Measurements from ENCODE around the gene ZPBP. TPM values are rescaled to one million over a fixed set of nuclear protein-coding genes. Genes with fewer than 3 reads are reported as not detected.

The ZPBP gene, protein sequence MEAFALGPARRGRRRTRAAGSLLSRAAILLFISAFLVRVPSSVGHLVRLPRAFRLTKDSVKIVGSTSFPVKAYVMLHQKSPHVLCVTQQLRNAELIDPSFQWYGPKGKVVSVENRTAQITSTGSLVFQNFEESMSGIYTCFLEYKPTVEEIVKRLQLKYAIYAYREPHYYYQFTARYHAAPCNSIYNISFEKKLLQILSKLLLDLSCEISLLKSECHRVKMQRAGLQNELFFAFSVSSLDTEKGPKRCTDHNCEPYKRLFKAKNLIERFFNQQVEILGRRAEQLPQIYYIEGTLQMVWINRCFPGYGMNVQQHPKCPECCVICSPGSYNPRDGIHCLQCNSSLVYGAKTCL
- not detected in 2 replicates for total RNA-seq (2014; rRNA removed; shearing (Covaris generic))

DNA sequence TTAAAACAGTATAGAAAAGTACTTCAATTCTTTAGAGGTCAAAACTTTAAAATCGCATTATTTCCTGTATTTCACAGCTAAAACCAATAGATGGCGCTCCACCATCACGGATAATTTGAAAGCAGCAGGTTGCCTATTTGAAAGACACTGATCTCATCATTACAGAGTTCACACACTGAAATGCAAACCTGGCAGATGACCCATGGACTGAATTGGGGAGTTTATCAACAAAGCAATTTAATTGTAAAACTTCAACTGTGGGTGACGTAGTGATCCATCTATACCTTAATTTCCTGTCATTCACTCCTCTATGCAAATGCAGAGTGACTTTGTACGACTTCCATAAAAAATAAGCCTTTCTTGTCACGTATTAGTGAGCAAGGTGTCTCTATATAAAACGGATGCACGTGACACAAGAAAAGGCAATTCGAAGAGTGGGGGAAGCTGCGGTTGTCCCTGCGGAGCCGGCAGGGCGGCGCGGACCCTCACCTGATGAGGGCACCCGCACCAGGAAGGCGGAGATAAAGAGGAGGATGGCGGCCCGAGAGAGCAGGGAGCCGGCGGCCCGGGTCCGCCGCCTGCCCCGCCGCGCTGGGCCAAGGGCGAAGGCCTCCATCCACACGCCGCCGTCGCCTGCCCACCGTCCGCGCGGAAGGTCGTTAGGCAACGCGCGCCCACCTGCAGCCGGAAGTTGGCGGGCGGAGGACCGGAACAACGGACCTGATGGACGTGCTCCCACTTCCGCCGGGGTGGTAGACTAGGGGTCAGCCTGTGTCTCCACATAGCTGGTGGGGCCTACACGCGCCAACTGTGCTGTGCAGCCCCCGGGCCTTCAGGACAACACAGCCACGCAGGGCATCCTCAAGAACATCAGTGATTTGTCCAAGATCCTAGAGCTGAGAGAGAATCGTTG lies at the start of gene ZPBP:
ZPBP (minus strand) TSS at position 668 of the 913 bp plus-strand sequence; CDS start at position 616, 52 bp downstream.
- peak; percentile 42 for DNase-seq (ENCODE audit: low spot score)

DNA sequence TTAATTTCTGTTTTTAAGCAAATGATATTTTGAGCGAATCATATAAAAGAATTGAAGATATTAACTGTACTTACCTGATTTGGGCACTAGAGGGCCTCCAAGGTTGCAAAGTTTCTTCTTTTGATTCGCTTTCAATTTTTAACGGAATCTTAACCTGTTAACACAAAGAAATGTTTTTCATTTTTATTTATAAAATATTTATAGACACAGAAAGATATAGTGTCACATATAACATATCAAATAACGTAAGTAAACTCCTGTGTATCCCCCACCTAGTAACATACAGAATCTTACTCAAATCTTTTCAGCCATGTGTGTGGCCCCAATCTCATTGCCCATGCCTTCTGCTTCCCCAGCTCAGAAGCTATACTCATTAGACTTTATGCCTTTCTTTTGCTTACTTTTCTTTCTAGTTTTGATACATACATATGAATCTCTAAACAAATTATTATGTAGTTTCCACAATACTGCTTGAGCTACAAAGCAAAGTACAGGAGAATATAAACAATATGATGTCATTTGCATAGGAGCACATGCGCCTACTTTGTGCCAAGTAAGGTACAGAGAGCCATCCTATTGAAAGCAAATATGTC lies 49.5 kb upstream of the ZPBP start:
- DNase-seq (ENCODE audit: low spot score): no peak

DNA sequence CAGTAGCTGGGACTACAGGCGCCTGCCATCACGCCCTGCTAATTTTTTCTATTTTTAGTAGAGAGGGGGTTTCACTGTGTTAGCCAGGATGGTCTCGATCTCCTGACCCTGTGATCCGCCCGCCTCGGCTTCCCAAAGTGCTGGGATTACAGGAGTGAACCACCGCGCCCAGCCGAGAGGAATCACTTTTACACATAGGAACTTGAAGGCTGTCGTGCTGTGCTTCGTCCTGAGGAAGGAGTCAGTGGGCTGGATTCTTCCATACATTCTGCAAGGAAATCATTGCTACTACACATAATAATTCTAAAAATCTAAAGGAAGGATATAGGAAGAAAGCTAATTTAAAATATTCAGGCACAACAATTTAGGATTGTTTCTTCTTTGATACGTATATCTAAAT lies 48.8 kb upstream of the ZPBP start:
- no peak for DNase-seq (ENCODE audit: low spot score)

- DNase-seq (ENCODE audit: low spot score): no peak
Measured at GRCh38 chr7:50141131-50141530, 48.1 kb upstream of the ZPBP start.

- no peak for DNase-seq (ENCODE audit: low spot score)
Measured at GRCh38 chr7:50140688-50141087, 47.6 kb upstream of the ZPBP start.

GRCh38 chr7:50138101-50138500 lies 45.1 kb upstream of the ZPBP start:
- DNase-seq (ENCODE audit: low spot score): no peak

DNA sequence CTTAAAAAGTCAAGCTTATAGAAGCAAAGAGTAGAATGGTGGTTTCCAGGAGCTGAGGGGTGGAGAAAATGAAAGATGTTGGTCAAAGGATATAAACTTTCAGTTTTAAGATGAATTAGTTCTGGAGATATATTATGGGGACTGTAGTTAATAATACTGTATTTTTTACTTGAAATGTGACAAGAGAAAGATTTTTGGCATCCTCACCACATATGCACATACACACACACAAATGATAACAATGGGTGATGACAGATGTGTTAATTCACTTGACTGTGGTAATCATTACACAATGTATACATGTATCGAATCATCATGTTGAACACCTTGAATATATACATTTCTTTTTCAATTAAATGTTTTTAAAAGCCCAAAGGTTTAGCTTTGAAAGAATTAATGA lies 32.7 kb upstream of the ZPBP start:
- DNase-seq (ENCODE audit: low spot score): no peak

DNA sequence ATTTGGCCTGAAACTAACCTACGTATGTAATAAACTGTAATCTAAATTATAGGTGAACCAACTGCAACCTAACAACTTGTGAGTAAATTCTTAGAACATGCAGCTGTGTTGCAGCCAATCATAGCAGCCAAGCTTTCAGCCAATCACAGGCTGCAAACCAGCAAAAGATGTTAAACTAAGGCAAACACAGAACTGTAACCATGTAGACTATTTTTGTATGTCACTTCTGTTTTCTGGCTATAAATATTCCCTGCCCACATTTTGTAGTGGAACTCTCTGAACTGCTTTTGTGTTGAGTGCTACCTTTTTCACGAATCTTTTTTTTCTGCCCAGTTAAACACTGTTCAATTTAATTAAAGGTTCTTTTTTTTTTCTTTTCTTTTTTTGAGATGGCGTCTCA lies 28.2 kb upstream of the ZPBP start:
- DNase-seq (ENCODE audit: low spot score): no peak

DNA sequence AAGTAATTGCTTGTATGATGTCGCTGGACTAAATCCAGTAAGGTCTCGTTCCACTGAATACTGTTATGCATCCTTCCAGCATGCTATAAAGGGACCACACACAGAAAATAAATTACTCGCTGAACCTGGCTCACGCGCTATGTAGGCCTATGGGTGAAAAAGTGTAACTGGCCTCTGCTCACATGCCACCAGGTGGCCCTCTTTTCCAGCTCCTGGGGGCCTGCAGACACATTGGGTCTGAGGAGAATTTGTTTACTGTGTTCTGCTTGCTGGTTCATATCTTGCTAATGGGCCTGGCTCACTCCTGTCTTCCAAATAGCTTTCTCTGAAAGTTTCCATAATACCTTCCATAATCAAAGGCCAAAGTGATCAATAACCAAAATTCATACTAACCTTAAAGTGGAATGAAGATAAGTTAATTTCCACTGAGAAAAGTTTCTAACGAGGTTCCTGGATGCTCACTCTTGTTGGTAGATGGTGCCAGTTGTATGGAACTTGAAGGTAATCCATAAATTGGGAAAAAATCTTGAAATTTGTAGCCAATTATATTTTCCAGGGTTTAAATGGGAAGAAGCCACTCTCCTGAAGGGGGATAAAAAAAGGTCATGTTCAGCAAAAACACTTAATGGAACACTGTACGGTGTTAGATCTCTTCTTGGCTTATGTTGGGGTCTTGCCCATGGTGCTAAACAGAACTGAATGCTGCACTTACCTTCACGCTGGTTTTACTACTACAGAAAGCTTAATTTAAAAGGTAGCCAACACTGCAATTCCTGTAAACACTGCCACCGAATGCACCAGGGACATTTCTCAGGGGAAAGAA lies 27.0 kb upstream of the ZPBP start:
- peak; percentile 26 for DNase-seq (ENCODE audit: low spot score)

- no peak for DNase-seq (ENCODE audit: low spot score)
Measured at GRCh38 chr7:50112250-50112649, 19.2 kb upstream of the ZPBP start.

DNA sequence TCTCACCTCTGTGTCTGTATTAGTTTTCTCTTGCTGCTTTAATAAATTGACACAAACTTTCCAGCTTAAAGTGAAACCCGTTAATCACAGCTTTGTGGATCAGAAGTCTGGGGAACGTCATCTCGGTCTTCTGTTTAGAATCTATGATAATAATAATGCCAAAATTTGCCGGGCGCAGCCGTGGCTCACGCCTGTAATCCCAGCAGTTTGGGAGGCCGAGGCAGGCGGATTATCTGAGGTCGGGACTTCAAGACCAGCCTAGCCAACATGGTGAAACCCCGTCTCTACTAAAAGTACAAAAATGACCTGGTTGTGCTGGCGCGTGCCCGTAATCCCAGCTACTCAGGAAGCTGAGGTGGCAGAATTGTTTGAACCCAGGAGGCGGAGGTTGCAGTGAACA lies 8.8 kb upstream of the ZPBP start:
- DNase-seq (ENCODE audit: low spot score): no peak

DNA sequence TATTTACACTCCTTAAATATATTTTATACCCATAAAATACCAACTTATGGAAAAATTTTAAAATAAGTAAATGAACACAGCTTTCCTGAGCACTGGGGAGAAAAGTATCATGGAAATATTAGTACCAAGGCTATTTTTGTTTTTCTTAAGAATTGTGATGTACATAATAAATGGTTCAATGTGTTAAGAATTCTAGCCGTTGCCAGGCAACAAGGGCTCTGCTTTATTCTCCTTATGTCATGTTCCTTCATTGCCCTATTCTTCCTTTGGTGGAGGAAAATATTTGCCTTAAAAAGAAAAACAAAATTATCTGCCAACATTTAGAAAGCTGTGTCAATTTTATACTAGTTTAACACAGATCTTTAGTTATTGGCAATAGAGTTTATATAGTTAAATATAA lies 2.6 kb upstream of the ZPBP start:
- no peak for DNase-seq (ENCODE audit: low spot score)

DNA sequence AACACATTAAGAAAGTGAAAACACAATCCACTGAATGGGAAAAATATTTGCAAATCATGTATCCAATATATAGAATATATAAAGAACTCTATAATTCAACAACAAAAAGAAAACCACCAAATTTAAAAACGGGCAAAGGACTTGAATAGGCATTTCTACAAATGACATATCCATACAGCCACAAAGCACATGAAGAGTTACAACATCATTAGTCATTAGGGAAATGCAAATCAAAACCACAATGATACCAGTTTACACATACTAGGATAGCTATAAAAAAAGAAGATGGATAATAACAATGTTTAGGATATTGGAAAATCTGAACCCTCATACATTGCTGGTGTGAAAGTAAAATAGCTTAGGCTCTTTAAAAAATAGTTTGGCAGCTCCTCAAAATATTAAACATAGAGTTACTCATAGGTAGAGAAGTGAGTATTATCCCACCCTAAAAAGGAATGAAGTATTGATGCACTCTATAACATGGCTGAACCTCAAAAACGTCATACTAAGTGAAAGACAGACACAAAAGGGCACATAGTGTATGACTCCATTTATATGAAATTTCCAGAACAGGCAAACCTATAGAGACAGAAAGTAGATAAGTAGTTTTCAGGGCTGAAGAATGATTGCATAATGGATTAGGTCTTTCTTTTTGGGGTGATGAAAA lies 4.5 kb downstream of the ZPBP start:
- DNase-seq (ENCODE audit: low spot score): no peak

DNA sequence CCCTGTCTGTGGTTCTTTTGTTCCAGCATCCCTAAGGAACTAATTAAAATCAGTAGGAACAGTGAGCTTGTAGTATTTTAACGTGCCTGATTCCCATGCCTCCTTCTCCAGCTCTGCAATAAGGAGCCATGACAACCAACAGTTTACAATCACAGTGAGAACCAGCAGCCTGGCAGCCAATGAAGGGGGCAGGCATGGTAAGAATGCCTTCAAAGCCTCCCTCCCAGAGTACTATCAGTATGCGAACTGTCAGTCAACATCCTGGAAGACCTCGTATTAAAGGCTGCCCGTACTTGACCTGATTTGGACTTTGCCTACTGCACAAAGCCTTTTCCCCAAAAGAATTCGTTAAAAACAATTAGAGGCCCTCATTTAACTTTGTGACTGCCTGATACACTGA lies 7.7 kb downstream of the ZPBP start:
- no peak for DNase-seq (ENCODE audit: low spot score)

DNA sequence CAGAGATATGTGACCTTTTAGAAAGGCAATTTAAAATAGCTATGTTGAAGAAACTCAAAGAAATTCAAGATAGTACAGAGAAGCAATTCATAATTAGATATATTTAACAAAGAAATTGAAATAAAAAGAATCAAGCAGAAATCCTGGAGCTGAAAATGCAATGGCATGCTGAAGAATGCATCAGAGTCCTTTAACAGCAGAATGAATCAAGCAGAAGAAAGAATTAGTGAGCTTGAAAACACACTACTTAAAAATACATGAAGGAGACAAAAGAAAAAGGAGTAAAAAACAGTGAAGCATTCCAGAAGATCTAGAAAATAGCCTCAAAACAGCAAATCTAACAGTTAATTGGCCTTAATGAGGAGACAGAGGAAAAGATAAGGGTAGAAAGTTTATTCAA lies 20.0 kb downstream of the ZPBP start:
- no peak for DNase-seq (ENCODE audit: low spot score)

GRCh38 chr7:50069613-50070012 lies 23.4 kb downstream of the ZPBP start:
- peak; percentile 74 for DNase-seq (ENCODE audit: low spot score)

GRCh38 chr7:50068850-50069551 lies 24.0 kb downstream of the ZPBP start:
- DNase-seq (ENCODE audit: low spot score): peak; percentile 87

- peak; percentile 88 for DNase-seq (ENCODE audit: low spot score)
Measured at GRCh38 chr7:50068026-50068425, 25.0 kb downstream of the ZPBP start.

- no peak for DNase-seq (ENCODE audit: low spot score)
Measured at GRCh38 chr7:50062951-50063350, 30.1 kb downstream of the ZPBP start.

- no peak for DNase-seq (ENCODE audit: low spot score)
Measured at GRCh38 chr7:50056131-50056530, 36.9 kb downstream of the ZPBP start.
